Measurements from ENCODE around the gene GPATCH3. TPM values are rescaled to one million over a fixed set of nuclear protein-coding genes. Genes with fewer than 3 reads are reported as not detected.

GPATCH3 gene
- polyA plus RNA-seq, 1 experiment = 6.5 TPM

- POLR2A ChIA-PET = no interaction called here
- CTCF ChIA-PET = no interaction called here
Measured at GRCh38 chr1:26913754-26914619, 13.7 kb upstream of the GPATCH3 start, which contains the start of gene NR0B2. NR0B2 (minus strand) TSS chr1:26913975; CDS start chr1:26913940, 35 bp downstream.

GRCh38 chr1:26913389-26913753 lies 13.1 kb upstream of the GPATCH3 start:
- CTCF ChIA-PET = no interaction called here

More at GRCh38 chr1:26913754-26914619, 13.7 kb upstream of the GPATCH3 start, which contains the start of gene NR0B2:
- no peak within 1 kb of the TSS for H3K4me3 ChIP-seq (ENCODE audit: low read depth, low read length)
- DNase-seq (ENCODE audit: low read depth, low spot score) = no peak
- no peak within 1 kb of the TSS for H3K27ac ChIP-seq (ENCODE audit: low read depth, low read length)
- peaks cover 8% of the 10 kb centered on the region for H3K27me3 ChIP-seq (ENCODE audit: control insufficient read depth, insufficient read depth, low read length)
- no peak for TF ChIP-seq CTCF (IDR thresholded peaks at IDR 0.05; ENCODE audit: low read depth, low read length)
- H3K9me3 ChIP-seq (ENCODE audit: control insufficient read depth, insufficient read depth, low read length) = no peaks in the 10 kb centered on the region

GRCh38 chr1:26912147-26912490 lies 11.9 kb upstream of the GPATCH3 start:
- ChIA-PET CTCF (no interaction called here), POLR2A (no interaction called here)
- no peak for DNase-seq (ENCODE audit: low read depth, low spot score)
- Histone ChIP-seq H3K9me3 (ENCODE audit: control insufficient read depth, insufficient read depth, low read length) (no peaks in the 10 kb centered on the region), H3K27ac (ENCODE audit: low read depth, low read length) (no peak overlapping the region), H3K4me3 (ENCODE audit: low read depth, low read length) (no peak overlapping the region), H3K27me3 (ENCODE audit: control insufficient read depth, insufficient read depth, low read length) (peaks cover 8% of the 10 kb centered on the region)
- no peak for TF ChIP-seq CTCF (IDR thresholded peaks at IDR 0.05; ENCODE audit: low read depth, low read length)

More at GRCh38 chr1:26913389-26913753, 13.1 kb upstream of the GPATCH3 start:
- H3K4me3 ChIP-seq (ENCODE audit: low read depth, low read length) = no peak overlapping the region
- no peak overlapping the region for H3K27ac ChIP-seq (ENCODE audit: low read depth, low read length)
- no peak for DNase-seq (ENCODE audit: low read depth, low spot score)
- H3K9me3 ChIP-seq (ENCODE audit: control insufficient read depth, insufficient read depth, low read length) = no peaks in the 10 kb centered on the region
- no peak for TF ChIP-seq CTCF (IDR thresholded peaks at IDR 0.05; ENCODE audit: low read depth, low read length)
- POLR2A ChIA-PET = interaction anchor here (0.6 kb wide), 1 partner anchor 130 kb away, joined by 3 read pairs; no protein-coding TSS in a partner anchor
- peaks cover 8% of the 10 kb centered on the region for H3K27me3 ChIP-seq (ENCODE audit: control insufficient read depth, insufficient read depth, low read length)

- no peak for DNase-seq (ENCODE audit: low read depth, low spot score)
- H3K27ac ChIP-seq (ENCODE audit: low read depth, low read length) = no peak overlapping the region
- no peak overlapping the region for H3K4me3 ChIP-seq (ENCODE audit: low read depth, low read length)
- CTCF ChIA-PET = no interaction called here
- POLR2A ChIA-PET = no interaction called here
- no peaks in the 10 kb centered on the region for H3K9me3 ChIP-seq (ENCODE audit: control insufficient read depth, insufficient read depth, low read length)
- peaks cover 8% of the 10 kb centered on the region for H3K27me3 ChIP-seq (ENCODE audit: control insufficient read depth, insufficient read depth, low read length)
- no peak for TF ChIP-seq CTCF (IDR thresholded peaks at IDR 0.05; ENCODE audit: low read depth, low read length)
Measured at GRCh38 chr1:26911399-26912146, 11.3 kb upstream of the GPATCH3 start.
